Activated naive CD4-positive, alpha-beta T cell treated with anti-CD3 and anti-CD28 coated beads, Interleukin-2, amount 10 ng/mL, durations not matched to agents 7 days and 5 days (primary cell): Measurements from ENCODE around the gene ECT2.
"Not testable (repeated sequence)": the region's sequence is repeated elsewhere in the genome, so short reads cannot be mapped to it uniquely, and the experiment has no call there.

Experiments used
- CTCF ChIA-PET: fragments of 350-600 bp; sonication (Branson Sonifier 250); formaldehyde crosslinking; loops from one replicate; lab custom pipeline; 2021; ENCODE audit warnings: antibody characterized with exemption; lab: Charles Lee
- DNase-seq: peaks from one replicate; pipeline ENCODE4 v3.0.0-alpha.2; 2020
- H3K27ac Mint-ChIP-seq: one replicate; pipeline ENCODE4 v1.8.0; 2021; ENCODE audit warnings: mild to moderate bottlenecking, moderate library complexity, mixed read lengths
- H3K27me3 Mint-ChIP-seq: one replicate; pipeline ENCODE4 v1.8.0; 2021; ENCODE audit warnings: mild to moderate bottlenecking, mixed read lengths
- H3K36me3 Mint-ChIP-seq: one replicate; pipeline ENCODE4 v1.8.0; 2021; ENCODE audit warnings: mixed read lengths
- H3K4me1 Mint-ChIP-seq: one replicate; pipeline ENCODE4 v1.8.0; 2021; ENCODE audit warnings: mixed read lengths
- H3K4me3 Mint-ChIP-seq: one replicate; pipeline ENCODE4 v1.8.0; 2021; ENCODE audit warnings: mild to moderate bottlenecking, moderate library complexity, mixed read lengths
- H3K9me3 Mint-ChIP-seq: one replicate; pipeline ENCODE4 v1.8.0; 2021; ENCODE audit warnings: mixed read lengths

Gene ECT2

DNA sequence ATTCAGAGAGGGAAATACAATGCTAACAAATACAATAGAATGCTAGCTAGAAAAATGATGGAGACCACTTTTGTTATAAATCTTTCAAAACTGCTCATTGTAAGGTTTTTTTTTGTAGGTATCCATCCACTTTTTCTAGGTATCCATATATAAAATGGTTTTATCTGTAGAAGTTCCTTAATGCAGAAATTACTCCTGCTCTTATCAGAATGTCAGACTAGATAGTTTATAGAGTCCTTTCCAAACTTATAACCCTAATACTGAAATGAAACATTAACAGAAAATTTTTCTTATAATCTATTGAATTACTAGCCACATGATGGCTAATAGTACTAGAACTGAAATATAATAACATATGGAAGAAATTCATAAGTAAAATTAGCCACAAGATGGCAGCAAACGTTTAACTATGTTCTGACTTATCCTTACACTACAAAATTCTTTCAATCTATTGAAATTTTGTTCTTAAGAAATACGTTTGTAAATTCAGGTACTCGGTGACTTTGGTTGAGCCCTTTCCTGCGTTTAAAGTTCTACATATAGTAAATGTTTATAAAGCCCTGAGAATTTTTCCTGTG is 58.5 kb downstream of the ECT2 start:
- Mint-ChIP-seq H3K27me3 (no peaks in the 10 kb centered on the region), H3K4me3 (no peak overlapping the region), H3K9me3 (no peaks in the 10 kb centered on the region), H3K27ac (no peak overlapping the region), H3K4me1 (no peaks in the 10 kb centered on the region), H3K36me3 (peaks cover 25% of the 10 kb centered on the region)
- CTCF ChIA-PET: no interaction called here
- no peak for DNase-seq

DNA sequence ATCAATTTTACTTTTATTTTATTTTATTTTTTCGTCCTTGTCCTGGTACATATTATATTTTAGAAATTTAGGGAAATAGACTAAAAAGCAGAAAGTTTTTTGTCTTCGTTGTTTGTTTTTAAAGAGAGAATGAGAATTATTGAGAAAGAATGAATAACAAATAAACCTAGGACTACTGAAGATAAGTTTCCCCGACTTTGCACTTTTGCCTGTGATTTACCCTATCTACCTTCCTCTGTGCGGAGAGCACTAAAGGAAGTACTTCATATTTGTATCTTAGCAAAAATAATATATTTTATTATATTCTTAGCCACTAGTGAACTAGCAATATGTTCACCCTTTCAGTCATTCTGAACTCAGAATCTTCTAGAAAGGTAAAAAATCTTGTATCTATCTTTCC is 60.6 kb downstream of the ECT2 start:
- H3K27ac Mint-ChIP-seq: no peak overlapping the region
- CTCF ChIA-PET: no interaction called here
- peaks cover 19% of the 10 kb centered on the region for H3K36me3 Mint-ChIP-seq
- H3K9me3 Mint-ChIP-seq: no peaks in the 10 kb centered on the region
- H3K4me1 Mint-ChIP-seq: no peaks in the 10 kb centered on the region
- H3K27me3 Mint-ChIP-seq: no peaks in the 10 kb centered on the region
- H3K4me3 Mint-ChIP-seq: no peak overlapping the region
- no peak for DNase-seq

DNA sequence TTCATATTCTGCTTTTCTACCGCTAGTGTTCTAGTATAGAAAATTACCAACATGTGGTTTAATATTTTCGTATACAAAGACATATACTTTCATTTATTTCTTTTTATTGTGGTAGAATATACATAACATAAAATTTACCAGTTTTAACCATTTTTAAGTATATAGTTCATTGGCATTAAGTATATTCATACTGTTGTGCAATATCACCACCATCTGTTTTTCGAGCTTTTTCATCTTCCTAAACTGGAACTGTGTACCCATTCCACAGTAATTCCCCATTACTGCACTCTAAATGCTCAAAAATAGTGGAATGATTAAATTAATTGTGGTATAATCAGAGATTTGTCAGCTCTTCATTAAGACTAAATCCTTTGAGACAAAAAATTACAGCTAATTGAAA is 62.9 kb downstream of the ECT2 start:
- Mint-ChIP-seq H3K9me3 (no peaks in the 10 kb centered on the region), H3K4me1 (no peaks in the 10 kb centered on the region), H3K4me3 (no peak overlapping the region), H3K36me3 (peaks cover 20% of the 10 kb centered on the region), H3K27ac (no peak overlapping the region), H3K27me3 (no peaks in the 10 kb centered on the region)
- no peak for DNase-seq
- CTCF ChIA-PET: no interaction called here

DNA sequence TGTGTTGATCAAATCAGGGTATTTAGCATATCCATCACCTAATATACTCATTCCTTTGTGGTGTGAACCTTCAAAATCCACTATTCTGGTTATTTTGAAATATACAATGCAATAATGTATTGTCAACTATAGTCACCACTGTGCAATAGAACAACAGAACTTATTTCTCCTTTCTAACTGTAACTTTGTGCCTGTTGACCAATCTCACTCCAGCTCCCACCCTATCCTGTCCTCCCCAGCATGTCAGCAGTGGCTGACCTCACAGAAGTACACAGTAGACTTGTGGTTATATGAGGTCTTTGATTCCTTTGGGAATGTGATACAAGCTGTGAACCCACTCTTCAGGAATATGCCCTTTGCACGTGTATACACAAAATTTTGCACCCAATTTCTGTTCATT is 64.2 kb downstream of the ECT2 start:
- Mint-ChIP-seq H3K9me3 (no peaks in the 10 kb centered on the region), H3K4me3 (no peak overlapping the region), H3K27ac (no peak overlapping the region), H3K36me3 (peaks cover 17% of the 10 kb centered on the region), H3K4me1 (no peaks in the 10 kb centered on the region), H3K27me3 (no peaks in the 10 kb centered on the region)
- CTCF ChIA-PET: no interaction called here
- DNase-seq: no peak

DNA sequence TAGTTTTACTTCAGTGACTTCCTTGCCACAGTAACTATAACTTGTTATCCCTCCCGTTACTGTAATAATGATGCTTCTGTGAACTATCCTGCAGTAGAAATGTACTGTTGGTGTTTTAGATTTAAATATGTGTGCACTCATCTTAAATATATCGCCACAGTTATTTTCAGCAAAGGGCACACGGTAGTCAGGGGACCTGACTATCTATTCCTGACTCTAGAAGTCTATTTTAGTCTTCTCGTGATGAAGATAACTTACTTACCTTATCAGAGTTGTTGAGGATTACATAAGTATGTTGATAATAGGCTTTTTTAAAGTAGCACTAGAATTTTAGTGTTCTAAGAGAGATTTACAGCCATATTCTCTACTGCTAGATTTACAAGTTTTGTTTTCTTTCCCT is 65.3 kb downstream of the ECT2 start:
- Mint-ChIP-seq H3K27me3 (no peaks in the 10 kb centered on the region), H3K36me3 (peaks cover 21% of the 10 kb centered on the region), H3K27ac (no peak overlapping the region), H3K4me3 (no peak overlapping the region), H3K9me3 (no peaks in the 10 kb centered on the region), H3K4me1 (no peaks in the 10 kb centered on the region)
- CTCF ChIA-PET: no interaction called here
- DNase-seq: no peak

DNA sequence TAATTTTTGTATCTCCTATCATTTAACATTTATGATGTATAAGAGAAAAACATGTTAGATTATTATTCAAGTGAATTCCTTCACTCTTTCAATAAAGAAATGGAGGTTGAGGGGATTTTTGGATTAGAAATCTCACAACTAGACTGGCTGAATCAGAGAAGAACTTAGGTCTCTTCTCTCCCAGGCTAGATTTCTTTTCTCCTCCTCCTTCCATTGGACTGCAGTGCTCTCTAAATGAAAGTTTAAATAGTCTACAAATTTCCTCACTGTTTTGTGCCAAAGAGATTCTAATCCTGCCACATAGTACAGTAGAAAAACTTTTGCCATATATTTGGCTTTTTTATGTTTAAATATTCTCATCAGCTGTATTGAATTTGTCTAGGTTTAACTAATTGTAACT is 65.8 kb downstream of the ECT2 start:
- no peak overlapping the region for H3K4me3 Mint-ChIP-seq
- CTCF ChIA-PET: no interaction called here
- no peaks in the 10 kb centered on the region for H3K27me3 Mint-ChIP-seq
- H3K9me3 Mint-ChIP-seq: no peaks in the 10 kb centered on the region
- H3K36me3 Mint-ChIP-seq: peaks cover 21% of the 10 kb centered on the region
- no peak for DNase-seq
- H3K27ac Mint-ChIP-seq: no peak overlapping the region
- no peaks in the 10 kb centered on the region for H3K4me1 Mint-ChIP-seq

DNA sequence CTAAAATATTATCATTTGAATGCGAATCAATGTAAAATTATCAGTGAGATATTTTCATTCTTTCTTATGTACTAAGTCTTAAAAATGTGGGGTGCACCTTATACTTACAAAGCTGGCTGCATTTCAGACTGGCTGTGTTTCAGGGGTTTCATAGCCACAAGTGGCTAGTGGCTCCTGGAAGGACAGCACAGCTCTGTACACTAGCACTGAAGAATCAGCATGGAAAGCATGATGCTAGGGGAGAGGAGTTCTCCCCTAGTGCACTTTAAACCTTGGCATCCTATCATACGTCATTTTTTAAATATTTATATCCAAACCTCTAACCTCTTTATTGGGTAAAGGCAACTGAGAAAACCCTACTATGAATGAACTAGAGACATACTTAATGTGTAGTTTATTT is 66.4 kb downstream of the ECT2 start:
- CTCF ChIA-PET: no interaction called here
- no peak for DNase-seq
- Mint-ChIP-seq H3K27ac (no peak overlapping the region), H3K4me3 (no peak overlapping the region), H3K9me3 (no peaks in the 10 kb centered on the region), H3K36me3 (peaks cover 24% of the 10 kb centered on the region), H3K27me3 (no peaks in the 10 kb centered on the region), H3K4me1 (no peaks in the 10 kb centered on the region)

DNA sequence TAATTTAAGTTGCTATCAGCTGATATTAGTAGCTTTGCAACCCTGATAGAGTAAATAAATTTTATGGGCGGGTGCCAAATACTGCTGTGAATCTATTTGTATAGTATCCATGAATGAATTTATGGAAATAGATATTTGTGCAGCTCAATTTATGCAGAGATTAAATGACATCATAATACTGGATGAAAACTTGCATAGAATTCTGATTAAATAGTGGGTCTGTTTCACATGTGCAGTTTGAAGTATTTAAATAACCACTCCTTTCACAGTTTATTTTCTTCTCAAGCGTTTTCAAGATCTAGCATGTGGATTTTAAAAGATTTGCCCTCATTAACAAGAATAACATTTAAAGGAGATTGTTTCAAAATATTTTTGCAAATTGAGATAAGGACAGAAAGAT is 70.0 kb downstream of the ECT2 start:
- H3K9me3 Mint-ChIP-seq: no peaks in the 10 kb centered on the region
- H3K4me3 Mint-ChIP-seq: no peak overlapping the region
- H3K27ac Mint-ChIP-seq: no peak overlapping the region
- peaks cover 28% of the 10 kb centered on the region for H3K36me3 Mint-ChIP-seq
- DNase-seq: no peak
- no peaks in the 10 kb centered on the region for H3K27me3 Mint-ChIP-seq
- no peaks in the 10 kb centered on the region for H3K4me1 Mint-ChIP-seq
- CTCF ChIA-PET: interaction anchor here (0.5 kb wide), 1 partner anchor 80 kb away, joined by 3 read pairs; no protein-coding TSS in a partner anchor

DNA sequence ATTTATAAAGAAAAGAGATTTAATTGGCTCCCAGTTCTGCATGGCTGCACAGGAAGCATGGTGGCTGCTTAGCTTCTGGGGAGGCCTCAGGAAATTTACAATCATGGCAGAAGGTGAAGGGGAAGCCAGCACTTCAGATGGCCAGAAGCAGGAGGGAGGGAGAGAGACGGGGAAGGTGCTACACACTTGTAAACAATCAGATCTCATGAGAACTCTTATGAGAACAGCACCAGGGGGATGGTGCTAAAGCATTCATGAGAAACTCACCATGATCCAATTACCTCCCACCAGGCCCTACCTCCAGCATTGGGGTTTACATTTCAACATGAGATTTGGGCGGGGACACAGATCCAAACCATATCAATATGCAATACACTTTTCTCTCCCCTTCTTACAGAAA is 73.7 kb downstream of the ECT2 start:
- DNase-seq: no peak
- Mint-ChIP-seq H3K36me3 (peaks cover 15% of the 10 kb centered on the region), H3K9me3 (no peaks in the 10 kb centered on the region), H3K4me1 (no peaks in the 10 kb centered on the region), H3K4me3 (no peak overlapping the region), H3K27ac (no peak overlapping the region), H3K27me3 (no peaks in the 10 kb centered on the region)
- CTCF ChIA-PET: no interaction called here

DNA sequence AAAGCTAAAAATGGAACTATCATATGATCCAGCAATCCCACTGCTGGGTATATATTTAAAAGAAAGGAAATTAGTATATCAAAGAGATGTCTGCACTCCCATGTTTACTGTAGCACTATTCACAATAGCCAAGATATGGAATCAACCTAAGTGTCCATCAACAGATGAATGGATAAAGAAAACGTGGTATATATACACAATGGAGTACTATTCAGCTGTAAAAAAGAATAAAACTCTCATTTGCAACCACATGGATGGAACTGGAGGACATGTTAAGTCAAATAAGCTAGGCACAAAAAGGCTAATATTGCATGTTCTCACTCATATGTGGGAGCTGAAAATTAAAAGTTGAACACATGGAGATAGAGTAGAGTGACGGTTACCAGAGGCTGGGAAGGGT is 76.7 kb downstream of the ECT2 start:
- H3K27ac Mint-ChIP-seq, H3K36me3 Mint-ChIP-seq, H3K4me1 Mint-ChIP-seq, H3K27me3 Mint-ChIP-seq, H3K4me3 Mint-ChIP-seq, H3K9me3 Mint-ChIP-seq, DNase-seq, CTCF ChIA-PET: not testable (repeated sequence)

DNA sequence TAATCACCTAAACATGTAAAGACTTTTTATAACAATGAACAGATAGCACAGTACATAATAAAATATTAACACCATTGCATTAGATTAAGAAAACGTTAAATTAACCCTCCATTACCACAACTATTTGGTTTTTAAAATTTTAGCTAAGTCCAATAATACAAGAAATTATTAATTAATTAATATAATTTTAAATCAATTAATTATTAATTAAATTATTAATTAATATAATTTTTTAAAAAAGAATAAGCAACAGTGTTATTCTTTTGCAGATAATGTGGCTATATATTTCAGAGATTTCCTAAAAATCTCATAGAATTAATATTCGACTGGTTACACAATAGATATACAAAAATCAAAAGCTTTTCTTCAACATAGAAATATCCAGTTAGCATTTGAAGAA is 82.5 kb downstream of the ECT2 start:
- DNase-seq: no peak
- CTCF ChIA-PET: no interaction called here
- Mint-ChIP-seq H3K4me1 (no peaks in the 10 kb centered on the region), H3K9me3 (no peaks in the 10 kb centered on the region), H3K4me3 (no peak overlapping the region), H3K27ac (no peak overlapping the region), H3K27me3 (peaks cover 9% of the 10 kb centered on the region), H3K36me3 (no peaks in the 10 kb centered on the region)

DNA sequence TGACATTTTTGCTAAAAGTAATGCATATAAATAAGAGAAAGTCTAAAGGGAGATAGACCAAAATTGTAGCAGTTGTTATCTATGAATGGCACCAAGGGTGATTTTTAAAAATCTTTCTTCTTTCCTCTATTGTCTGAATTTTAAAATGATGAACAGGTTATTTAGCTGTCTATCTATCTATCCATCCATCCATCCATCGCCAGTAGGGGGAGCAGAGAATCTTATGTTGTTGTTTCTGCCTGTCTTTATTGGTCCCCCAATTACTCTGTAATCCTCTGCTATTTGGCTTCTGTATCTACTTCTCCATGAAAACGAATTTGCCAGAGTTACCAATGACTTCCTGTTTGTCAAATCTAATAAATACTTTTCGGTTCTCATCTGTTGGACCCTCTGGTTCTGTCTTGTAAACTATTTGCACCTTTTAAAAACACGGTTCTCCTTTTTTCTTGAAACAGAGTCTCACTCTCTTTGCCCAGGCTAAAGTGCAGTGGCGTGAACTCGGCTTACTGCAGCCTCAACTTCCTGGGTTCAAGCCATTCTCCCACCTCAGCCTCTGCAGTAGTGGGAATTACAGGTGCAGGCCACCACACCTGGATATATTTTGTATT is 86.0 kb downstream of the ECT2 start:
- CTCF ChIA-PET: interaction anchor here (1.0 kb wide), 1 partner anchor 76 kb away, joined by 3 read pairs; no protein-coding TSS in a partner anchor
- H3K4me3 Mint-ChIP-seq: no peak overlapping the region
- DNase-seq: no peak
- H3K36me3 Mint-ChIP-seq: no peaks in the 10 kb centered on the region
- no peaks in the 10 kb centered on the region for H3K9me3 Mint-ChIP-seq
- no peaks in the 10 kb centered on the region for H3K4me1 Mint-ChIP-seq
- H3K27me3 Mint-ChIP-seq: peaks cover 9% of the 10 kb centered on the region
- no peak overlapping the region for H3K27ac Mint-ChIP-seq

DNA sequence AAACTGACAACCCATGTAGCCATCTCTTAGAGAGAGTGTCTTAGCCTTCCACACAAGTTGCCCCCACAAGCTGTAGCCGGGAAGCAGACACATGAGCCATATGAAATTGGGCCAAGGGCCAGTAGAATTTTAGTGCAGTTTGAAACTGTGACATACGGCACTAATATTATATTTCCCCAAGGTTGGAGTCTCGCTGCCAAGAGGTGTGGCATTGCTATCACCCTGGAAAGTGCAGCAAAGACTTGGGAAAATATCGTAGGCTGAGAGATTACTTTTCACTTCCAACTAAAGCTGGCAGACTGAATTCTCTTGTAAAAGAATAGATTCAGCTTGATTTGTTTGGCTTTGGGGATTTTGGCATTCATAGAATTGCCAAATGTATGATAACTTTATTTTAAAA is 89.2 kb downstream of the ECT2 start:
- Mint-ChIP-seq H3K36me3 (no peaks in the 10 kb centered on the region), H3K27me3 (peaks cover 13% of the 10 kb centered on the region), H3K27ac (no peak overlapping the region), H3K9me3 (no peaks in the 10 kb centered on the region), H3K4me3 (no peak overlapping the region), H3K4me1 (no peaks in the 10 kb centered on the region)
- CTCF ChIA-PET: no interaction called here
- DNase-seq: no peak

DNA sequence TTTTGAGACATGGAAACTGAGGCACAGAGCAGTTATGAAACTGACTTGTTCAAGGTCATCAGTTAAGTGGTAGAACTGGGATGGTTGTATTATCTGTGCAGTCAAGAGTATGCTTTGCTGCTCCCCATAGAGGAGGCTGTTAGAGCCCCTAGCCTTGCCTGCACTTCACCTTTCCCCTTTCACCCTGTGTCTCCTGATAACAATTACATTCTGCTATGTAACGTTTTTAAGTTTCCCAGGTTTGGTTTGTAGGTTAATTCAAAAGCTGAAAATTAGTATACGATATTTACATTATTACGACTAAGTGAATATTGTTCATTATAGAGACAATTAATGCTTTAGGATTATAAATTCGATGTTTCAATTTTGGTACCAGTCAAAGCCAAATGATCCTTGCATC is 89.9 kb downstream of the ECT2 start:
- Mint-ChIP-seq H3K4me3 (no peak overlapping the region), H3K4me1 (no peaks in the 10 kb centered on the region), H3K9me3 (no peaks in the 10 kb centered on the region), H3K27me3 (peaks cover 13% of the 10 kb centered on the region), H3K27ac (no peak overlapping the region), H3K36me3 (no peaks in the 10 kb centered on the region)
- CTCF ChIA-PET: no interaction called here
- DNase-seq: no peak

DNA sequence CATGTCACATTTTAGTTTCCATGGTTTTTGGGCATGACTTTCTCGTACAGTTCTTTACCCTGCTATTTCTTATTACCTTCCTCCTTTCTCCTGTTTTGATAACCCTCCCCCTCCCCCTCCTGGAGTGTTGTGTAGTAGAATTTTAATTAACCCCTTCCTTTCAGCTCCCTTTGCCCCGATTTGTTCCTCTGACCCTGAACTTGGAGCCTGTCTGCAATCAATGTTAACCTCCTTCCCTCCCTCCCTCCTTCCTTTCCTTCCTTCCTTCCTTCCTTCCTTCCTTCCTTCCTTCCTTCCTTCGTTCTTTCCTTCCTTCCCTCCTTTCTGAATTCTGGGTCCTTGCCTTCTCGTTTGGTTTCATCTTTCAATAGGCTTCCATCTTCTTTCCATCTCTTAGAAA is 90.4 kb downstream of the ECT2 start:
- H3K4me3 Mint-ChIP-seq: no peak overlapping the region
- no peak overlapping the region for H3K27ac Mint-ChIP-seq
- peaks cover 13% of the 10 kb centered on the region for H3K27me3 Mint-ChIP-seq
- CTCF ChIA-PET: no interaction called here
- H3K9me3 Mint-ChIP-seq: no peaks in the 10 kb centered on the region
- H3K4me1 Mint-ChIP-seq: no peaks in the 10 kb centered on the region
- no peaks in the 10 kb centered on the region for H3K36me3 Mint-ChIP-seq
- DNase-seq: no peak
